Fibroblast of lung (primary cell): ENCODE measurements around the gene DCAF4L1.

ENCODE experiments used
- EZH2 ChIP-seq: IDR thresholded peaks from 2 replicates; pipeline ENCODE4 v1.5.1; 2012; ENCODE audit warnings: low read length, control low read depth, mild to moderate bottlenecking; ENCODE audit errors: missing control alignments
- TF ChIP-seq, protein P1 (sequence below), 2 donors: IDR thresholded peaks in 1 of 2; conservative IDR thresholded peaks in 1 of 2; 1 replicate in 1 of 2; 2 replicates in 1 of 2; pipeline ENCODE4 v1.5.1; 2011 to 2012; ENCODE audit warnings: low read length in 2 of 2, control low read depth in 1 of 2, inconsistent platforms in 1 of 2, low read depth in 1 of 2, mild to moderate bottlenecking in 1 of 2

DNA sequence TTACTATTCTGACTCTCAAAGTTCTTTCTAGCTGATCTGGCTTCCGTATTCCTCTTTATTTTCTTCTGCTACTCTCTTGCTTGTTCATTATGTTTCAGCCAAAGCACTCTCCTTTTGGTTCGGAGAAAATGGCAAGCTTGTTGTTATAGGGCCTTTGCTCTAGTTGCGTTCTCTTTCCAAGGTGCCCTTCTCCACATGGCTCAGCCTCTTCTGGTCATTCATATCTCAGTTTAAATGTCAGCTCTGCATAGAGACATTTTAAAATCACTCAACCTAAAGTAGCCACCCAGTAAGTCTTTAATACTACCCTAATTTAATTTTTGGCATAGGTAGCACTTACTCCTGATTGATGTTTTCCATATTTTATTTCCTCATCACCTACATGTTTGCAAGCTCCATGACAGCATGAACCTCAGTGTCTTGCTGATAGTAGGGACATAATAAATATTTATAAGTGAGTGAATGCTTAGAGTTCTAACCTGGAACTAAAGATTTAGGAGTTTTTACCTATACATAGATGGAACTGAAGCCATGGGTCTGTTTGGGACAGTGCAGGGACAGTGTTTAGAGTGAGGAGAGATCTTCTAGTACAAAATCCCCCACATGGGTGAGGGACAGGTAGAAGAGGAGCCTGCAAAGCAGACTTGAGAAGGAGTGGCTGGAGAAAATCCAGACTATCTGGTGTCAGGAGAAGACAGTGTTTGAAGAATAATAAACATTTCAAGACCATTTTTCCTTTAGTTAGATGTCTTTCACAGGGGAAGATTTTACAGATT, 26.6 kb downstream of the DCAF4L1 start:
- TF ChIP-seq EZH2 = no peak
- TF ChIP-seq, protein P1, sequence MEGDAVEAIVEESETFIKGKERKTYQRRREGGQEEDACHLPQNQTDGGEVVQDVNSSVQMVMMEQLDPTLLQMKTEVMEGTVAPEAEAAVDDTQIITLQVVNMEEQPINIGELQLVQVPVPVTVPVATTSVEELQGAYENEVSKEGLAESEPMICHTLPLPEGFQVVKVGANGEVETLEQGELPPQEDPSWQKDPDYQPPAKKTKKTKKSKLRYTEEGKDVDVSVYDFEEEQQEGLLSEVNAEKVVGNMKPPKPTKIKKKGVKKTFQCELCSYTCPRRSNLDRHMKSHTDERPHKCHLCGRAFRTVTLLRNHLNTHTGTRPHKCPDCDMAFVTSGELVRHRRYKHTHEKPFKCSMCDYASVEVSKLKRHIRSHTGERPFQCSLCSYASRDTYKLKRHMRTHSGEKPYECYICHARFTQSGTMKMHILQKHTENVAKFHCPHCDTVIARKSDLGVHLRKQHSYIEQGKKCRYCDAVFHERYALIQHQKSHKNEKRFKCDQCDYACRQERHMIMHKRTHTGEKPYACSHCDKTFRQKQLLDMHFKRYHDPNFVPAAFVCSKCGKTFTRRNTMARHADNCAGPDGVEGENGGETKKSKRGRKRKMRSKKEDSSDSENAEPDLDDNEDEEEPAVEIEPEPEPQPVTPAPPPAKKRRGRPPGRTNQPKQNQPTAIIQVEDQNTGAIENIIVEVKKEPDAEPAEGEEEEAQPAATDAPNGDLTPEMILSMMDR (conservative IDR thresholded peaks at IDR 0.05 in 1 of 2, IDR thresholded peaks at IDR 0.05 in 1 of 2; ENCODE audit: low read depth in 1 of 2, low read length in 2 of 2) = no peak
